Measurements from ENCODE around the gene SUGCT.

DNA sequence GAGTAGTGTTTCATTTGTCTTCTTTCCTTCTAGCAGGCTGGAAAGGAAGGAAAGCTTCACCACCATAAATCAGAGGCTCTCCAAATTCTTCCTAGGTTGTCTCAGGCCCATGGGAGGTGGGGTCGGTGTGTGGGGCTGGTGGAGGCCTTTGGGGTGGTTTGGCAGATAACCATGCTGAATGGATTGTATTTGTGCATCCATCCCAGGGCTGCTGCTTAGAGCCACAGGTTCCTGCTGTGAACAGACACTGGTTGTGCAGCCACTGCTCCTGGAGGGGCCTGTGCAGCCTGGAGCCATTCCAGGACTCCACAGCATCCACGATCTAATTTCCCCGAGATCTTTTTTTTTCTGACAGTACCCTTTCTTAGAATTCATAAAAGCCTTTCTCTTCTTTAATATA lies 741.8 kb downstream of the SUGCT start:
- TF ChIP-seq CTCF (conservative IDR thresholded peaks at IDR 0.05; ENCODE audit: low read length): no peak
- TF ChIP-seq EZH2phosphoT487 (IDR thresholded peaks at IDR 0.05; ENCODE audit: borderline replicate concordance, low read depth, low read length): no peak

All from OCI-LY7 (cell line).